Pancreas (tissue), 10 donors: ENCODE results near the gene TUBA1B. TPM values are rescaled to one million over a fixed set of nuclear protein-coding genes. Genes with fewer than 3 reads are reported as not detected.
A peak's percentile ranks its signal among the peaks of the same experiment; 100 is the strongest.

Source experiments
- ATAC-seq, 4 donors: fragments of 200-7000 bp; cut with Tn5 transposase; one replicate each; pipeline versions ENCODE4 v1.8.0 to v1.9.1; 2020; ENCODE audit warnings: mild to moderate bottlenecking in 4 of 4, moderate library complexity in 4 of 4
- DNase-seq, 6 donors: peaks; one replicate each; pipeline ENCODE4 v3.0.0-alpha.2; 2020
- FAIRE-seq: peaks from 2 replicates; lab custom pipeline; 2012; peaks lifted over from hg19 to GRCh38; lab: Jason Lieb, UNC
- H3K27ac ChIP-seq, 4 donors: fragments of 200-600 bp; sonication (generic); 1 replicate in 3 of 4; 2 replicates in 1 of 4; pipeline versions ENCODE4 v1.5.0 to v1.8.0; 2020
- H3K27me3 ChIP-seq, 4 donors: fragments of 200-600 bp; one replicate each; pipeline ENCODE4 v1.8.0; 2021
- H3K36me3 ChIP-seq, 3 donors: fragments of 200-600 bp; sonication (generic) in 1 of 3; one replicate each; pipeline versions ENCODE4 v1.5.0 to v1.8.0; 2020 to 2021
- H3K4me1 ChIP-seq, 3 donors: fragments of 200-600 bp; one replicate each; pipeline ENCODE4 v1.8.0; 2021
- H3K4me3 ChIP-seq, 4 donors: fragments of 200-600 bp; sonication (generic) in 2 of 4; one replicate each; pipeline versions ENCODE4 v1.5.0 to v1.8.0; 2020 to 2021
- H3K9me3 ChIP-seq, 4 donors: fragments of 200-600 bp; one replicate each; pipeline ENCODE4 v1.8.0; 2021
- CTCF ChIP-seq, 4 donors: fragments of 200-600 bp; sonication (generic) in 3 of 4; IDR thresholded peaks; one replicate each; pipeline versions ENCODE4 v1.5.0 to v1.8.0; 2021; ENCODE audit warnings: antibody characterized with exemption in 4 of 4
- WGBS, 2 donors: extraction: QIAGEN DNeasy Blood & Tissue Kit; methylation state at CpG; one replicate each; pipeline ENCODE4 v1.1.7; 2013; 5-methylcytosine and 5-hydroxymethylcytosine counted together
- intact Hi-C, 3 donors: fragments of 100-400 bp; cut with DNase I; formaldehyde crosslinking; loops; one replicate each; pipeline versions ENCODE4 v1.11.1 to v1.14.2; 2022
- polyA plus RNA-seq, 2 donors: library from polyadenylated mRNA; stranded (reverse); fragments of 200-250 nt; gene quantifications; one replicate each; pipeline ENCODE4 v1.2.3, GENCODE V29; 2013
- total RNA-seq, 6 donors: library from RNA; stranded (reverse); fragmentation: NEBNext Ultra II Directional in 4 of 6; extraction: Animal tissue kit (Norgen Biotek cat#: 25700) in 4 of 6; gene quantifications; one replicate each; pipeline versions ENCODE4 v1.2.1 to v1.2.4, GENCODE V29; 2021 to 2023
- donor health status: healthy with polysubstance abuse.
- donor health status: DM: no; HTN: no; CAD: no; lungs with moderate emphysema.
- donor health status: DM: no; HTN: no; CAD: no.
- donor health status: control.
- donor health status: control.
- donor health status: Bipolar disorder and iron deficiency.
- donor health status: DM: yes; HTN: yes; CAD: no.
- donor health status: DM: no; HTN: no; CAD: no.
- donor health status: DM: no; HTN: no; CAD: no.
- donor health status: DM: yes; HTN: yes; CAD: no.

TUBA1B gene
- total and polyA plus RNA-seq, 8 donors = 43.1 to 214 (median 109) TPM

GRCh38 chr12:49105504-49106084 lies 25.6 kb downstream of the TUBA1B start:
- FAIRE-seq = no peak
- ATAC-seq = no peak
- H3K4me3 ChIP-seq = no peak overlapping the region
- no peaks in the 10 kb centered on the region for H3K27me3 ChIP-seq
- peaks cover 8 to 34% (median 18%) of the 10 kb centered on the region in 3 donors for H3K36me3 ChIP-seq
- DNase-seq = no peak
- H3K27ac ChIP-seq = no peak overlapping the region
- H3K9me3 ChIP-seq = no peaks in the 10 kb centered on the region
- H3K4me1 ChIP-seq = peaks cover 8 to 14% (median 11%) of the 10 kb centered on the region in 3 donors
- intact Hi-C loops = no loop called here
- TF ChIP-seq CTCF (IDR thresholded peaks at IDR 0.05) = no peak
- 84 to 85% methylated on average over 9 of the region's 9 CpGs for WGBS, 2 donors

- H3K4me1 ChIP-seq = peaks cover 8 to 14% (median 11%) of the 10 kb centered on the region in 3 donors
- no peaks in the 10 kb centered on the region for H3K9me3 ChIP-seq
- H3K36me3 ChIP-seq = peaks cover 8 to 41% (median 23%) of the 10 kb centered on the region in 3 donors
- DNase-seq = no peak
- WGBS, 2 donors = 55 to 65% methylated on average over 3 of the region's 3 CpGs
- no peak for FAIRE-seq
- ATAC-seq = no peak
- no peak overlapping the region for H3K4me3 ChIP-seq
- no peaks in the 10 kb centered on the region for H3K27me3 ChIP-seq
- no peak for TF ChIP-seq CTCF (IDR thresholded peaks at IDR 0.05)
- intact Hi-C loops = no loop called here
- H3K27ac ChIP-seq = no peak overlapping the region
Observed at GRCh38 chr12:49104822-49105221, 26.4 kb downstream of the TUBA1B start.

GRCh38 chr12:49100380-49100779 lies 30.8 kb downstream of the TUBA1B start:
- H3K4me1 ChIP-seq = no peaks in the 10 kb centered on the region
- FAIRE-seq = no peak

GRCh38 chr12:49098703-49099102 lies 32.5 kb downstream of the TUBA1B start:
- intact Hi-C loops = no loop called here
- DNase-seq = no peak
- 91 to 96% methylated on average over 2 of the region's 2 CpGs for WGBS, 2 donors
- TF ChIP-seq CTCF (IDR thresholded peaks at IDR 0.05) = no peak
- no peak for FAIRE-seq
- Histone ChIP-seq H3K4me3 (no peak overlapping the region), H3K9me3 (no peaks in the 10 kb centered on the region), H3K27ac (no peak overlapping the region), H3K27me3 (no peaks in the 10 kb centered on the region), H3K36me3 (peaks cover under 1 to 35% (median 27%) of the 10 kb centered on the region in 3 donors), H3K4me1 (peaks cover 0 to 7% (median 0%) of the 10 kb centered on the region in 3 donors)
- no peak for ATAC-seq

More at GRCh38 chr12:49100380-49100779, 30.8 kb downstream of the TUBA1B start:
- H3K9me3 ChIP-seq = no peaks in the 10 kb centered on the region
- no peak for TF ChIP-seq CTCF (IDR thresholded peaks at IDR 0.05)
- DNase-seq (no peak), ATAC-seq (no peak)
- 91 to 96% methylated on average over 6 of the region's 6 CpGs for WGBS, 2 donors
- no peak overlapping the region for H3K4me3 ChIP-seq
- no peak overlapping the region for H3K27ac ChIP-seq
- H3K27me3 ChIP-seq = no peaks in the 10 kb centered on the region
- intact Hi-C loops = no loop called here
- H3K36me3 ChIP-seq = peaks cover 8 to 41% (median 27%) of the 10 kb centered on the region in 3 donors

- Histone ChIP-seq H3K9me3 (no peaks in the 10 kb centered on the region), H3K36me3 (peaks cover 0 to 29% (median 27%) of the 10 kb centered on the region in 3 donors), H3K27ac (no peak overlapping the region), H3K4me3 (no peak overlapping the region), H3K27me3 (no peaks in the 10 kb centered on the region), H3K4me1 (peaks cover 0 to 7% (median 0%) of the 10 kb centered on the region in 3 donors)
- ATAC-seq (peak; percentile 49 to 79 (median 72)), FAIRE-seq (no peak), DNase-seq (peak in 3 of 6 donors; percentile 51 to 67 (median 56))
- WGBS, 2 donors = 65 to 78% methylated on average over 4 of the region's 4 CpGs
- peak; percentile 51 to 72 (median 67) for TF ChIP-seq CTCF (IDR thresholded peaks at IDR 0.05)
- intact Hi-C loops = no loop called here
Observed at GRCh38 chr12:49098035-49098451, 33.2 kb downstream of the TUBA1B start.
